ENCODE measurements around the gene ITGB1. TPM values are rescaled to one million over a fixed set of nuclear protein-coding genes. Genes with fewer than 3 reads are reported as not detected.
"Not testable (repeated sequence)": the region's sequence is repeated elsewhere in the genome, so short reads cannot be mapped to it uniquely, and the experiment has no call there.

ITGB1 gene
- total RNA-seq, 1 experiment from 2014 or later: 282 TPM

DNA sequence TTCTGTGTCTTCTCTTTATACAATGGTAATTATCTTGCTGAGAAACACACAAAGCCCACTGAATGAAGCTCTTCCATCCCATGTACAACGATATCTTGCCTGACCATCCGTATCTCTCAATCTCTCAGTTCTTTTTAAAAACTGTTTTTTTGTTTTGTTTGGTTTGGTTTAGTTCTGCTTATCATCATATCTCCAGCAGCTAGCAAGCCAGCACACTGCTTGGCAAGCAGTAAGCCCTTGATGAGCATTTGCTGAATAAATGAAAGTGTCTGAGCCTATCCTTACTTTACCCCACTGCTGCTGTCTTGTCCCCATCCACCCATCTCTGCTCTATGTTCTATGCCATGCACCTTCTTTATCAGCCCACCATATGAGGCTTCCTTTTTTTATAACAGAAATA, 34.2 kb downstream of the ITGB1 start:
- H3K27me3 ChIP-seq (replicated peaks; ENCODE audit: insufficient read depth, low read depth, low read length, poor library complexity): no peaks in the 10 kb centered on the region
- no peak overlapping the region for H3K4me3 ChIP-seq (ENCODE audit: low read depth, low read length, poor library complexity, severe bottlenecking)
- no peak for DNase-seq (ENCODE audit: low spot score)
- POLR2A ChIA-PET (ENCODE audit: low non-redundant PET): no interaction called here
- H3K9me3 ChIP-seq (ENCODE audit: low read depth, low read length, poor library complexity, severe bottlenecking): no peaks in the 10 kb centered on the region
- TF ChIP-seq CTCF (conservative IDR thresholded peaks at IDR 0.05; ENCODE audit: low read depth, low read length) (no peak), EZH2 (IDR thresholded peaks at IDR 0.05; ENCODE audit: borderline replicate concordance, low read depth, low read length, poor library complexity, severe bottlenecking) (no peak)
- peaks cover 91% of the 10 kb centered on the region for H3K36me3 ChIP-seq (ENCODE audit: insufficient read depth, low read length, poor library complexity, severe bottlenecking)
- H3K4me1 ChIP-seq (ENCODE audit: insufficient read depth, low read length, poor library complexity, severe bottlenecking): no peaks in the 10 kb centered on the region
- BruUV-seq (replicated peaks): no TSS peak
- no peak overlapping the region for H3K27ac ChIP-seq (ENCODE audit: low read depth, low read length, poor library complexity, severe bottlenecking)
- intact Hi-C loops (cut with micrococcal nuclease; ENCODE audit: unreplicated experiment): no loop called here
- CTCF ChIA-PET: no interaction called here

DNA sequence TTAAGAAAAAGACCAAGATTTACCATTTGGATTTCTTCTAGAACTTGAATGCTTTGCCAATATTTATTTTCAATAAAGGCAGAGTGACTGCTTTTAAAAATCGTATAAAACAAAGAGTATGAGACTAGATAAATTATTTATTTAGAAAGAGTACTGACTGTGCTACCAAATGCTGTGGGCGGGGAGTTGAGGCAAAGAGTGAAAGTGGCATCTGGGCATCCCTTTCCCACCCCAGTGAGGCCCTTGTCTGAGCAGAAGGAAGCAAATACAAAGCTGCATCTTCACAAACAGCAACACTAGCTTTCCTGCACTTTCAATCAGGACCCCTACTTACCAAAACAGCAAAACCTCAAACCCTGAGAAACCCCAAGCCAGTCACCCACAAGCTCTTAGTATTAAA, 34.9 kb downstream of the ITGB1 start:
- Histone ChIP-seq H3K9me3 (ENCODE audit: low read depth, low read length, poor library complexity, severe bottlenecking) (no peaks in the 10 kb centered on the region), H3K4me3 (ENCODE audit: low read depth, low read length, poor library complexity, severe bottlenecking) (no peak overlapping the region), H3K27me3 (replicated peaks; ENCODE audit: insufficient read depth, low read depth, low read length, poor library complexity) (no peaks in the 10 kb centered on the region), H3K4me1 (ENCODE audit: insufficient read depth, low read length, poor library complexity, severe bottlenecking) (no peaks in the 10 kb centered on the region), H3K27ac (ENCODE audit: low read depth, low read length, poor library complexity, severe bottlenecking) (no peak overlapping the region), H3K36me3 (ENCODE audit: insufficient read depth, low read length, poor library complexity, severe bottlenecking) (peaks cover 93% of the 10 kb centered on the region)
- no peak for DNase-seq (ENCODE audit: low spot score)
- intact Hi-C loops (cut with micrococcal nuclease; ENCODE audit: unreplicated experiment): no loop called here
- TF ChIP-seq EZH2 (IDR thresholded peaks at IDR 0.05; ENCODE audit: borderline replicate concordance, low read depth, low read length, poor library complexity, severe bottlenecking): no peak
- no peak for TF ChIP-seq CTCF (conservative IDR thresholded peaks at IDR 0.05; ENCODE audit: low read depth, low read length)
- CTCF ChIA-PET: no interaction called here
- POLR2A ChIA-PET (ENCODE audit: low non-redundant PET): no interaction called here
- no TSS peak for BruUV-seq (replicated peaks)

DNA sequence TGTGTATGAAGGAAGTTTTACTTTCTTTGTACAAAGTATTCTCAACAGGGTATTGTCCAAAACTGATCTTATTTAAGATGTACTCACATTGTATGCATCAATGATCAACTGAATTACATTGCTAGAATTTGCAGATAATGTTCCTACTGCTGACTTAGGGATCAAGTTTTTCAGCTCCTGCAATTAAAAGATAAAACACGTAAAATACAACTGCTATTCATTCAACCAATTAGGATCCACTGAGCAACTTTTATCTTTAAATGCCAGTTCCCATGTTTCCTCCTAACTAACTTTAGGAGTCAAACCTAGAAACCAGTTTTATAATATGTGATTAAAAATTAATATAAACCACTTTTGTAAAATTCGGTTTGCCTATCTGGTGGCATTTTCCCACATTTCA, 35.9 kb downstream of the ITGB1 start:
- intact Hi-C loops (cut with micrococcal nuclease; ENCODE audit: unreplicated experiment): no loop called here
- H3K9me3 ChIP-seq (ENCODE audit: low read depth, low read length, poor library complexity, severe bottlenecking): no peaks in the 10 kb centered on the region
- no peak overlapping the region for H3K4me3 ChIP-seq (ENCODE audit: low read depth, low read length, poor library complexity, severe bottlenecking)
- POLR2A ChIA-PET (ENCODE audit: low non-redundant PET): no interaction called here
- BruUV-seq (replicated peaks): no TSS peak
- TF ChIP-seq EZH2 (IDR thresholded peaks at IDR 0.05; ENCODE audit: borderline replicate concordance, low read depth, low read length, poor library complexity, severe bottlenecking): no peak
- TF ChIP-seq CTCF (conservative IDR thresholded peaks at IDR 0.05; ENCODE audit: low read depth, low read length): no peak
- H3K36me3 ChIP-seq (ENCODE audit: insufficient read depth, low read length, poor library complexity, severe bottlenecking): peaks cover 86% of the 10 kb centered on the region
- no peaks in the 10 kb centered on the region for H3K4me1 ChIP-seq (ENCODE audit: insufficient read depth, low read length, poor library complexity, severe bottlenecking)
- CTCF ChIA-PET: no interaction called here
- no peaks in the 10 kb centered on the region for H3K27me3 ChIP-seq (replicated peaks; ENCODE audit: insufficient read depth, low read depth, low read length, poor library complexity)
- DNase-seq (ENCODE audit: low spot score): no peak
- H3K27ac ChIP-seq (ENCODE audit: low read depth, low read length, poor library complexity, severe bottlenecking): no peak overlapping the region

- H3K27me3 ChIP-seq (replicated peaks; ENCODE audit: insufficient read depth, low read depth, low read length, poor library complexity); intact Hi-C loops (cut with micrococcal nuclease; ENCODE audit: unreplicated experiment); H3K4me3 ChIP-seq (ENCODE audit: low read depth, low read length, poor library complexity, severe bottlenecking); H3K9me3 ChIP-seq (ENCODE audit: low read depth, low read length, poor library complexity, severe bottlenecking); DNase-seq (ENCODE audit: low spot score); H3K4me1 ChIP-seq (ENCODE audit: insufficient read depth, low read length, poor library complexity, severe bottlenecking); CTCF ChIA-PET; BruUV-seq (replicated peaks); H3K27ac ChIP-seq (ENCODE audit: low read depth, low read length, poor library complexity, severe bottlenecking); POLR2A ChIA-PET (ENCODE audit: low non-redundant PET): not testable (repeated sequence)
- peaks cover 49% of the 10 kb centered on the region for H3K36me3 ChIP-seq (ENCODE audit: insufficient read depth, low read length, poor library complexity, severe bottlenecking)
These were observed 40.2 kb downstream of the ITGB1 start for GRCh38 chr10:32917817-32918216.

Data from A673 (cell line).